ENCODE data around the gene ITGA11.

DNA sequence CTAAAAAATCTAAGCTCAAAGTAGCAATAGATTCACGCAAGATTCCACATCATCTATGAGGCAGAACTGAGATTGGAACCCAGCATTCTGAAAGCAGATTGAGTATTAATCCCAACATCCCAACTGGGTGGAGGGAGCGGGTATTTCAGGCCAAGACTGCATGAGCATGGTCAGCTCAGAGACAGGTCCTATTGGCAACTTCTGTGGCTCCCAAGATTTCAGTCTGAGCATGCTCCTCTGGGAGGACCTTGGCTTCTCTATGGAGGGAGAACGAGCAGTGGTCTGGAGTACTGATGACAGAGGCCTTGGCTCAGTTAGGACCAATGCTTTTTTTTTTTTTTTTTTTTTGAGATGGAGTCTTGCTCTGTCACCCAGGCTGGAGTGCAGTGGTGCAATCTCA, 4.0 kb upstream of the ITGA11 start:
- no peak for TF ChIP-seq CTCF (IDR thresholded peaks at IDR 0.05; ENCODE audit: insufficient read depth, low read length)
- TF ChIP-seq POLR2AphosphoS5 (IDR thresholded peaks at IDR 0.05; ENCODE audit: low read depth) = no peak
- no peak for TF ChIP-seq REST (IDR thresholded peaks at IDR 0.05; ENCODE audit: insufficient replicate concordance, low read depth)
- no peak for TF ChIP-seq GABPA (IDR thresholded peaks at IDR 0.05; ENCODE audit: low read depth)
- TF ChIP-seq SPI1 (IDR thresholded peaks at IDR 0.05; ENCODE audit: borderline replicate concordance, low read depth) = no peak

Data from HL-60 (cell line).